IPS-15b (cell line): ENCODE results near the gene FAM168A.

Source experiments
- H3K27me3 ChIP-seq: one replicate; pipeline ENCODE4 v1.6.1; 2013; ENCODE audit warnings: low read length; ENCODE audit not compliant: control insufficient read depth, insufficient read depth
- H3K36me3 ChIP-seq: one replicate; pipeline ENCODE4 v1.6.1; 2013; ENCODE audit warnings: low read length; ENCODE audit not compliant: control insufficient read depth, insufficient read depth
- H3K4me1 ChIP-seq: one replicate; pipeline ENCODE4 v1.6.1; 2013; ENCODE audit warnings: mild to moderate bottlenecking, low read length; ENCODE audit not compliant: control insufficient read depth, insufficient read depth
- H3K4me3 ChIP-seq: one replicate; pipeline ENCODE4 v1.5.1; 2013; ENCODE audit warnings: low read depth, low read length
- H3K9ac ChIP-seq: one replicate; pipeline ENCODE4 v1.6.1; 2013; ENCODE audit warnings: low read depth, mild to moderate bottlenecking, low read length
- H3K9me3 ChIP-seq: one replicate; pipeline ENCODE4 v1.6.1; 2013; ENCODE audit warnings: mild to moderate bottlenecking, low read length; ENCODE audit not compliant: control insufficient read depth, insufficient read depth

The FAM168A gene

GRCh38 chr11:73414977-73415651, 182.8 kb downstream of the FAM168A start:
- no peaks in the 10 kb centered on the region for H3K4me1 ChIP-seq
- H3K4me3 ChIP-seq, result no peak overlapping the region
- H3K27me3 ChIP-seq, result no peaks in the 10 kb centered on the region
- H3K36me3 ChIP-seq, result peaks cover 5% of the 10 kb centered on the region
- H3K9ac ChIP-seq, result no peak overlapping the region
- no peaks in the 10 kb centered on the region for H3K9me3 ChIP-seq

- Histone ChIP-seq H3K9ac (no peak overlapping the region), H3K27me3 (no peaks in the 10 kb centered on the region), H3K36me3 (peaks cover 11% of the 10 kb centered on the region), H3K4me1 (no peaks in the 10 kb centered on the region), H3K9me3 (no peaks in the 10 kb centered on the region), H3K4me3 (no peak overlapping the region)
Measured at GRCh38 chr11:73413256-73413655, 184.7 kb downstream of the FAM168A start.

- Histone ChIP-seq H3K9ac (no peak overlapping the region), H3K36me3 (peaks cover 9% of the 10 kb centered on the region), H3K4me1 (no peaks in the 10 kb centered on the region), H3K27me3 (no peaks in the 10 kb centered on the region), H3K9me3 (no peaks in the 10 kb centered on the region), H3K4me3 (no peak overlapping the region)
Measured at GRCh38 chr11:73412308-73412707, 185.6 kb downstream of the FAM168A start.

- H3K4me3 ChIP-seq, result no peak overlapping the region
- no peaks in the 10 kb centered on the region for H3K27me3 ChIP-seq
- H3K9ac ChIP-seq, result no peak overlapping the region
- H3K4me1 ChIP-seq, result no peaks in the 10 kb centered on the region
- H3K36me3 ChIP-seq, result peaks cover 9% of the 10 kb centered on the region
- no peaks in the 10 kb centered on the region for H3K9me3 ChIP-seq
Measured at GRCh38 chr11:73411031-73411430, 186.9 kb downstream of the FAM168A start.

GRCh38 chr11:73410627-73411026, 187.3 kb downstream of the FAM168A start:
- Histone ChIP-seq H3K4me1 (no peaks in the 10 kb centered on the region), H3K4me3 (no peak overlapping the region), H3K27me3 (no peaks in the 10 kb centered on the region), H3K9me3 (no peaks in the 10 kb centered on the region), H3K9ac (no peak overlapping the region), H3K36me3 (peaks cover 10% of the 10 kb centered on the region)

- Histone ChIP-seq H3K9ac (no peak overlapping the region), H3K36me3 (peaks cover 12% of the 10 kb centered on the region), H3K9me3 (no peaks in the 10 kb centered on the region), H3K27me3 (no peaks in the 10 kb centered on the region), H3K4me1 (no peaks in the 10 kb centered on the region), H3K4me3 (no peak overlapping the region)
Measured at GRCh38 chr11:73409431-73409830, 188.5 kb downstream of the FAM168A start.

- Histone ChIP-seq H3K9ac (no peak overlapping the region), H3K4me1 (no peaks in the 10 kb centered on the region), H3K9me3 (no peaks in the 10 kb centered on the region), H3K36me3 (peaks cover 12% of the 10 kb centered on the region), H3K27me3 (no peaks in the 10 kb centered on the region), H3K4me3 (no peak overlapping the region)
Measured at GRCh38 chr11:73406619-73407018, 191.3 kb downstream of the FAM168A start.

- H3K9me3 ChIP-seq, result no peaks in the 10 kb centered on the region
- H3K4me1 ChIP-seq, result no peaks in the 10 kb centered on the region
- H3K36me3 ChIP-seq, result peaks cover 12% of the 10 kb centered on the region
- no peak overlapping the region for H3K9ac ChIP-seq
- H3K4me3 ChIP-seq, result no peak overlapping the region
- no peaks in the 10 kb centered on the region for H3K27me3 ChIP-seq
Measured at GRCh38 chr11:73406131-73406530, 191.8 kb downstream of the FAM168A start.

GRCh38 chr11:73405146-73405510, 192.8 kb downstream of the FAM168A start:
- no peaks in the 10 kb centered on the region for H3K27me3 ChIP-seq
- no peaks in the 10 kb centered on the region for H3K9me3 ChIP-seq
- H3K36me3 ChIP-seq, result peaks cover 10% of the 10 kb centered on the region
- no peak overlapping the region for H3K9ac ChIP-seq
- no peak overlapping the region for H3K4me3 ChIP-seq
- H3K4me1 ChIP-seq, result no peaks in the 10 kb centered on the region

- no peaks in the 10 kb centered on the region for H3K27me3 ChIP-seq
- peaks cover 10% of the 10 kb centered on the region for H3K36me3 ChIP-seq
- no peak overlapping the region for H3K4me3 ChIP-seq
- no peaks in the 10 kb centered on the region for H3K9me3 ChIP-seq
- no peaks in the 10 kb centered on the region for H3K4me1 ChIP-seq
- H3K9ac ChIP-seq, result no peak overlapping the region
Measured at GRCh38 chr11:73404506-73405145, 193.3 kb downstream of the FAM168A start.

- no peaks in the 10 kb centered on the region for H3K27me3 ChIP-seq
- H3K4me1 ChIP-seq, result no peaks in the 10 kb centered on the region
- H3K4me3 ChIP-seq, result no peak overlapping the region
- no peak overlapping the region for H3K9ac ChIP-seq
- H3K9me3 ChIP-seq, result no peaks in the 10 kb centered on the region
- H3K36me3 ChIP-seq, result peaks cover 5% of the 10 kb centered on the region
Measured at GRCh38 chr11:73404048-73404447, 193.9 kb downstream of the FAM168A start.

- Histone ChIP-seq H3K4me1 (no peaks in the 10 kb centered on the region), H3K9ac (no peak overlapping the region), H3K36me3 (peaks cover 4% of the 10 kb centered on the region), H3K27me3 (no peaks in the 10 kb centered on the region), H3K9me3 (no peaks in the 10 kb centered on the region), H3K4me3 (no peak overlapping the region)
Measured at GRCh38 chr11:73403541-73403940, 194.4 kb downstream of the FAM168A start.
